ENCODE data around the gene LEPROT.
"Not testable (repeated sequence)": the region's sequence is repeated elsewhere in the genome, so short reads cannot be mapped to it uniquely, and the experiment has no call there.

LEPROT gene, protein sequence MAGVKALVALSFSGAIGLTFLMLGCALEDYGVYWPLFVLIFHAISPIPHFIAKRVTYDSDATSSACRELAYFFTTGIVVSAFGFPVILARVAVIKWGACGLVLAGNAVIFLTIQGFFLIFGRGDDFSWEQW

DNA sequence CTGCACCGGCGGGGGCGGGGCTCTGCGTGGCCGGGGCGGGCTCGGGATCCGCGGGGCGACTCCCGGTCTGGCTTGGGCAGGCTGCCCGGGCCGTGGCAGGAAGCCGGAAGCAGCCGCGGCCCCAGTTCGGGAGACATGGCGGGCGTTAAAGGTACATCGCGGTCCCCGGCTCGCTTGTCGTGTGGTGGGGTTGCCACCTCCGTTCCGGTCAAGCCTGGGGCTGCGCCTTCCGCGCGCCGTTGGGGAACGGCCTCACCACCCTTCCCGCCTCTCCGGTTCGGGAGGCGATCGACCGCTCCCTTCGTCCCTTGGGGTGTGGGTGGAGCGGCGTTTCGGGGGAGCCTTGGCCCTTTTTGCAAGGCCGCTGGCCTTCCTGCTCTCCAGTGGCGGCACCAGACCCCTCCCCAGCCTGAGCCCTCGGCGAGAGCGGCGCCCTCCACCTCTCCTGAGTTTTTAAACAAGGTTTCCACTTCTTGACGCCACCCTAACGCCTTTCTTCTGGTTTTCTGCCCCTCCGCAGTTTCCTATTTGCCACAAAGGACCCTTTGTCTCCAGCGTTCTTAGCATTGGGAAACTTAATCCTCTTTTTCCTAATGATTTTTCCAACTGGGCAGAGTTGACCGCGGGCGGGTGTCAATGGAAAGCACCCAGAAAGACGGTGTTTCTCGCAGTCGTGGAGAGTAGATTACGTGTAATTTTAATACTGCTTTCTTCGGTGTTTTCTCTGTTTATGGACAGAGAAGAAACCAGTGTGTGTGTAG lies at the start of gene LEPROT, which contains the start of gene LEPR:
Gene LEPROT (plus strand): TSS at position 79 of the 761 bp plus-strand sequence. CDS start 57 bp downstream, at position 136.
Gene LEPR (plus strand): TSS at position 79 of the 761 bp plus-strand sequence. CDS start 144,898 bp downstream, outside the sequence.
- peak; percentile 77 to 91 for DNase-seq

DNA sequence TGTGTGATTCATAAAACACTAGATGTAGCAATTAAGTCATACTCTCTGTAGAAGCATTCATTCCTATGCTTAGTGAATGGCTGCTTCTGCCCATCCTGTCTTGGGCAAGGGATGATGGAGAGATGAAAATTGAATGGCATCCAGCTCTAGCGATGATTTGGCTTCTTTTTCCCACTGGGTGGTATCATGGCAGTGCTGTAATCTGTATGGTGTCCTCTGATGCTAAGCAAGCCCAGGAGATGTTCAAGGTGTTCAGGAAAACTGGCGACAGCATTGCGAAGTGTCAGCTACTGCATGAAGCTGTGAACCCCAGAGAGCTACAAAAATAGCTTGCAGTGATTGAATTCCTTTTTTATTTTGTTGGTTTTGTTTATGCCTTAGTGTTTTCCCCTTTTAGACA lies 48.9 kb upstream of the LEPROT start:
- no peak for DNase-seq

DNA sequence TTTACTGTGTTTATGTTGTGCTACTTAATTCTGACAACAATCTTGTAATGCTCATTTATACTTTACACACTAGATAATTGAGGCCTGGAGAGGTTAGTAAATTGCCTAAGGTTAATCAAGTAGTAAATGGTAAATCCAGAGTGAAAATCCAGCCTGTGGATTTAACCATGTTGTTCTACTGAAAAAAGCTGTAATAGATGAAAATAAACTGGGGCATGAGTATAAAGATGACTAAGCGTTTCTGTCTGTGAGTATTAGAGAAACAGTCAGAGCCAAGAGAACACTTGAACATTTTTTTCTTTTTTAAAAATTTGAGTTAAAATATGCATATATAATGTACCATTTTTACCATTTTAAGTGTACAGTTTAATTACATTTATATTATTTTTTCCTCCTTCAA lies 47.9 kb upstream of the LEPROT start:
- DNase-seq, result no peak

DNA sequence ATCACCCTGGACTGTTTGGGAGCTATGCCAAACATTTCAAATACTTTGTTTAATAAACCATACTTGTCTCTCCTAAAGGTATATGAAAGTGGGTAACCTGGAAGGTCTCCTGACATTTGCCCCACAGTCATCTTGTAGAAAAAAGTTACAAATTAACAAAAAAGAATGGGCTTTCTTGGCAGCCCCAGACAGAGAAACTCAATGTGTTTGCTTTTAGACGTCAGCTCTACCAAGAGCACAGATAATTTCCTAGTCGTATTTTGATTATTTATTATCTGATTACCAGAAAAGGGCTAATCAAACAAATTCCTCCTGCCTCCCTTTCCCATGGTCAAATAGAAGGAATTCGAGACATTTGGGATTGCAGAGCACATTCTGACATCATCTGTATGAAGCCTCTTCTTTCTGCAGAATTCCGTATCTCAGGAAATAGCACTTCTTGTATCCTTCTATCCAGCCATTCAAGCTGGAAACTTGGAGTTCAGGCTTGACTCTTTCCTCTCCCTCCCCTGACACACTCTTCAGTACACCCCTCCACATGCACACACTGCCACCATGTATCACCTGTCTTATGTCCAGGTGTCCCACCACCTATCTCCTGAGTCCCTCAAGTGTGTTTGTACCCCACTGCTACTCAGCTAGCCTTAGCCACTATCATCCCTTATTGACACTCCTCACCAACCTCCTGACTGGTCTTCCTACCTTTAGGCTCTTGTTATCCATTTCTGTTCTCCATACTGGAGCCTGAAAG lies 42.8 kb upstream of the LEPROT start:
- DNase-seq, result no peak

DNA sequence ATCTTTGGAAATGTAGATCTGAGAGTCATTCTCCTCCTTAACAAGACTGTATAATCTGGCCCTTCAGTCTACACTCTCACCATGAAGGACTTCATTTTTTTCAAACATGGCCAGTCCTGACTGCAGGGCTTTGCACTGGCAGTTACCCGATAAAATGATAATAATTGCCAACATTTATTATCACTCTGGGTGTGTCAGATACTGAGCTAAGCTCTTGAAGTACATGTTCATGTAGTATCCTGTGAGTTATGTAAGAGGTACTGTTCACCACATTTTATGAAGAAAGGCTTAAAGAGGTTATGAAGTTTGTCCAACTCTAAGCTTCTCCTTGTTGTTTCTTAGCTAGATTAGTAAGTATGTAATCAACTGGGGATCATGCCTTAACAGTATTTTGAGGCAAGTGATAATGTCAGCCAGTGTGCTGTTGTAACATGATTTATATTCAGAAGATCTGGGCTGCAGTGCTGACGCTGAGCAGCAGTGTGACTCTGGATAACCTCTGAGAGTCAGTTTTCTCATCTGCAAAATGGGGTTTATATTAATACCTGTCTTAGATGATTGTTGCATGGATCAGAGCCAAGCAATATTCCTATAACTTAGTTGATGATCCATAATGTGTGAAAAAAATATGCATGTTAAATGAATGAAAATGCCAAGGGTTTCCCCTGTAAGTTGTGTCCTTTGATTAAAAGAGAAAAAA lies 42.1 kb upstream of the LEPROT start:
- no peak for DNase-seq

DNA sequence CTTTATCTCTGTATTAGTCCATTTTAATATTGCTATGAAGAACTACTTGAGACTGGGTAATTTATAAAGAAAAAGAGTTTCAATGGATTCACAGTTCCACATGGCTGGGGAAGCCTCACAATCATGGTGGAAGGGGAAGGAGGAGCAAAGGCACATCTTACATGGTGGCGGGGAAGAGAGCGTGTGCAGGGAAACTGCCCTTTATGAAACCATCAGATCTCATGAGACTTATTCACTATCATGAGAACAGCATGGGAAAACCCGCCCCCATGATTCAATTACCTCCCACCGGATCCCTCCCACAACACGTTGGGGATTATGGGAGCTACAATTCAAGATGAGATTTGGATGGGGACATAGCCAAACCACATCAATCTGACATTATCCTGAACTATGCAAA lies 36.0 kb upstream of the LEPROT start:
- DNase-seq, result not testable (repeated sequence)

DNA sequence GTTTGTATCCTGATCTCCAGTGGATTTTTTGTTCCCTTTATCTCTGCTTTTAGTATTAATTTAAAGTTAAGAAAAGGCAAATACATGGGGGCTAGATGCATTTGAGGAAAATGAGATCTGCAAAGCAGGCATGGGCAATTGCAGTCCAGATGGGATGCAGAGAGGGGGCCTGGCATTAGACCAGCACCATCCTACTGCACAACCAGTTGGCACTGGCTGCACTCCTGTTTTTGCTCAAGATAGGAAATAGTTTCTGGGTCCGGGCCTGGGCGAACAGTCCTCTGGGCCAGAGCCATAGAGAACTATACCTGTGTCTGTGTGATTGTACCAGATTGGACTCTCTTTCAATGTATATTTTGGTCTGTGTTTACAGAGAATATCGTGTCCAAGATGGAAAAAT lies 34.0 kb upstream of the LEPROT start:
- no peak for DNase-seq

DNA sequence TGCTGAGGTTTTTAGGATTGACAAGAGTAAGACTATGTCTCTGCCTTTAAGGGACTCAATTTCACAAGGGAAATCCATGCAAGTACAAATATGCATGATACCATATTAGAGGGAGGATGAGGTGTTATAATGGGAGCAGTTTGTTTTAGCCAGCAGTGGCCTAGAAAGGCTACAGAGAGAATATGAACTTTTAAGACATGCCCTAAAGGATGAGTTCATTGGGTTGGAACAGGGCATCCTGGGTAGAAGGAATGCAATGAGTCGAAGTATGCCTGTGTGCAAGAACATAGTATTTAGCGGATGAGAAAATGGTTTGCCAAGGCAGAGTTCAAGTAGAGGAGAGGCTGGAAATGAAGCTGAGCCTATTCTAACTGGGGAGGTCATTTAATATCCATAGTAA lies 32.6 kb upstream of the LEPROT start:
- DNase-seq, result no peak

DNA sequence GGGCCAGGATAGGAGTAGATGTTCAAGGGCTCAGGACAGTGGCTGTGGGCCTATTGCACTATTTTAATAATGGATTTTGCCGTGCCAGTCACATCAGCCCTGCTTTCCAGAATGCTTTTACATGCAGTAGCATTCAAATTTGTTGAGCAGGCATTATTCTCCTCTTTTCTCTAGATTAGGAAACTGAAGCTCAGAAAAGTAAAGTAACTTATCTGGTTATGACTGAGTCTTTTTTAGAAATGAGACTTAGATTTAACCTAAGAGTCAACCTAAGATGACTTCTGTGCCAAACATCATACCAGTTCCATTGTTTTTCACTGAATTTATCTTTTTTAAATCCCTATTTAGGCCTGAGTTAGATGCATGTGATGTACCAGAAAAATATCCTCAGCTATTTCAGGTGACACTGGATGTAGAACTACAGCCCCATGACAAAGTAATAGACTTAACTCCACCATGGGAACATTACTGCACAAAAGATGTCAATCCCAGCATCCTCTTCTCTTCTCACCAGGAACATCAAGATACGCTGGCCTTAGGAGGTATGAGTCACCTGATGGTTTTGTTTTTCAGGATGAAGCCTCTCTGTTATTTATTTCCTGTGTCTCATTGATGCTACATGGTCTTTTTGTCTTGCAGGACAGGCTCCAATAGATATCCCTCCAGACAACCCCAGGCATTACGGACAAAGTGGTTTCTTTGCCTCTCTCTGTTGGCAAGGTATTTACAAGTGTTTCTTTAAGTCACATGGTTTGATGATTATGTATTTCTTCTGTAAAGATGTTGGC lies 31.4 kb upstream of the LEPROT start:
- no peak for DNase-seq

DNA sequence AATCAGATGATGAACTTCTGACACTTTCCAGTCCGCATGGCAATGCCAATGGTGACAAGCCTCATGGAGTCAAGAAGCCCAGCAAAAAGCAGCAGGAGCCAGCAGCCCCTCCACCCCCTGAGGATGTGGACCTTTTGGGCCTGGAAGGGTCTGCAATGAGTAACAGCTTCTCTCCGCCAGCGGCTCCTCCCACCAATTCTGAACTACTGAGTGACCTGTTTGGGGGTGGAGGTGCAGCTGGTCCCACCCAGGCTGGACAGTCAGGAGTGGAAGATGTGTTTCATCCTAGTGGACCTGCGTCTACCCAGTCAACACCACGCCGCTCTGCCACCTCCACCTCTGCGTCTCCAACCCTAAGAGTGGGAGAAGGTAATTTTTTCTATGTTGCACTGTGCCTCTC lies 28.0 kb upstream of the LEPROT start:
- DNase-seq, result no peak

DNA sequence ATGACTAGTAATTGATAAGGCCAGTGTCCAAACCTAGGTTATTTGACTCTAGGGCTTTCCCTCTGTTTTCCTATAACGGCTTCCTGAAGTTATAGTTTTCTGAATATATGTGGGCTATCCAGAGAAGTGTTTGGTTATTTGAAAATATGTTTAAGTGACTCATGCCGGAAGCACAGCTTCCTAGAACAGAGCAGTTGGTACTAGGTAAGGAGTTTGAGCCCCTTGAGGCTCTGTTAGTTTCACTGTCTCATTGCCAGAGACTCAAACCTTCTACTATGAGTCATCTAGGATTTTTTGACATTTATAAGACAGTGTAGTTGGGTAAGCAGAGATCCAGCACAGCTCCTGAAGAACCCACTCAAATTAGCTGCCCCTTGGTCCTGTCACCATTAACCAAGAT lies 27.1 kb upstream of the LEPROT start:
- no peak for DNase-seq

DNA sequence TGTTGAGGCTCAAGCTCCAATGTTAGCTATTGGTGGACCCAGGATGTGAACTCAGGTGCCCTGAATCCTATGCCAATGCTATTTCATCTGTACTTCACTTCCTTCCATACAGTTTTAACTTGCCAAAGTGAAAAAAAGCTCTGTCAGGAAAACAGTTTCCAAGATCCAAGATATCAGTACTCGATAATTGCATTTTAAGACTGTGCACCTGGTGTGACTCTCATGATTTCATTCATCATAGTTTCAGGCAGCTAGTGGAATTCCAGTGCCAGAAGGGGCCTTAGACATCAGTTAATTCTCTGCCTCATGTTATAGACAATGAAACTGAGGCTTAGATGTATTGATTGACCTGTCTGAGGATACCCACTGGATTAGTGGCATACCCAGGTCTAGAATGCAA lies 26.5 kb upstream of the LEPROT start:
- no peak for DNase-seq

DNA sequence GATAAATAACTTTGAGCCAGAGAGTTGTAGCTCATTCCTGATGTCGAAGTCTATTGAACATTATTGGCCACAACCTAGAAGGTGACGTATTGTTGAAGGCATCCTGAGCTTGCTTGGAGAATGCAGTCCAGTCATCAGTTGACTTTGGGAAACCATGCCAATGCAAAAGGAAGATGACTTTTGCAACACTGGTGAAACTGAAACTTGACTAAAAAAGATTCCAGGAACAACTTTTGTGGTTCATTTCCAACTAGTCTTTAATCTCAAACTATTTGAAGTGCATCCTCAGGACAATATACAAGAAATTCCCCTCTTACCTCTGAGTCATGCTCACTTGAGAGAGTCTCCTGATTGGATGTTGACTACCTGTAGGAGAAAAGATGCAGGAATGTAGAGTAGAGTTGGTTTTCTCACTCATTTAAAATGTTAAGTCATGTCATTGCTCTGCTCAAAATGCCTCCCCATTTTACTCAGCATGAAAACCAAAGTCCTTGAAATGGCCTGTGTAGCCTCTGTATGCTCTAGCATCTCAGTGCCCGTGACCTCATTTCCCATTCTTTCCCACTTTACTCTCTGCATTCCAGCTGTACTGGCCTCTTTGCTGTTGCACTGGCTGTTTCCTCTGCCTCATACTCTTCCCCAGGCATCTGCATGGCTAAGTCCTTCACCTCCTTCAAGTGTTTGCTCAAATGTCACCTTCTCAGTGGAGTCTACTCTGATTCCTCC lies 24.4 kb upstream of the LEPROT start:
- no peak for DNase-seq

DNA sequence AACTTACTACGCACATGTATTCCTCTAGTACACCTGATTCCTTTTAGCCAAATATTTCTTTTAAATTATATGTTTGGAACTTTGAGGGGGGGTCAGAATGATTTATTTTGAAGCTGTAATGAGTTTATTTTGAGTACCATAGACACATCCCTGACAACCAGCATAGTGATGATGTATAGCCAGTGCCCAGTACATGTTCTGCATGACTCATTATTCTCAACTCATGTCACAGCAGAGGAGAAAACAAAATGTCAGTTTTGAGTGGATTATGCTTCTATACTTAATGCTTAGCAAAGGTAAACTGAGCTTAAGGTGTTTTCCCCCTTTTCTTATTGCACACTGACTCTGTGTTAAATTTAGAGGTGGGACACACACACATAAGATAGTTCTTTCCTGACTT lies 22.4 kb upstream of the LEPROT start:
- no peak for DNase-seq

DNA sequence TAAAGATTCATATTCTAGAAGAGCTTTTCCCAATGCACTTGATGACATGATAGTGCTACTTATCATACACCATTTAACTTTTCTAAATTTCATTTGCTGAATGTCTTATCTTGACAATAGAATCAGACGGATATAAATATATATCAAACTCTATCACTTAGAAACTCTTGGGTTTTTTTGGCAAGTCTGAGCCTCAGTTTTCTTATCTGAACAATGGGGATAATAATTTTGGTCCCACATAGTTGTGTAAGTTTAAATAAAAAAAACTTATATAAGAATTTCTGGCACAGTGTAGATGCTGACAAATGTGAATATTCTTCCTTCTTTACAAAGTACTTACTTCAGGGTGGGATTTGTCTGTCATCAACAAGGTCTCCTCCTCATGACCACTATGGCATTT lies 21.5 kb upstream of the LEPROT start:
- DNase-seq, result no peak

DNA sequence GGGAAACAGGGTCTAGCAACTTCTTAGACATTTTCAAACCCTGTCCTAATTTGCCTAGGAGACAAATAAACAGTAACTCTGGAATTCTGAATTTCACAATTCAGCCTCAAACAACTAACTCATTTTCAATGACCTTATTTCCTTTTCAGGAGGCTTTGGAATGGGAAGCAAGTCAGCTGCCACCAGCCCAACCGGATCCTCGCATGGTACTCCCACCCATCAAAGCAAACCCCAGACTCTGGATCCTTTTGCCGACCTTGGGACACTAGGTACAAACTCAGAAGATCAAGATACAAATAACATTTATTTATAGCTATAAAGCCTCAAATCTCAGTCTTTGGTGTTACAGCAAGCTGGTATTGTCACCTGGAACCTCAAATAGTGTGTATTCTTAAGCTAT lies 18.9 kb upstream of the LEPROT start:
- DNase-seq, result no peak

DNA sequence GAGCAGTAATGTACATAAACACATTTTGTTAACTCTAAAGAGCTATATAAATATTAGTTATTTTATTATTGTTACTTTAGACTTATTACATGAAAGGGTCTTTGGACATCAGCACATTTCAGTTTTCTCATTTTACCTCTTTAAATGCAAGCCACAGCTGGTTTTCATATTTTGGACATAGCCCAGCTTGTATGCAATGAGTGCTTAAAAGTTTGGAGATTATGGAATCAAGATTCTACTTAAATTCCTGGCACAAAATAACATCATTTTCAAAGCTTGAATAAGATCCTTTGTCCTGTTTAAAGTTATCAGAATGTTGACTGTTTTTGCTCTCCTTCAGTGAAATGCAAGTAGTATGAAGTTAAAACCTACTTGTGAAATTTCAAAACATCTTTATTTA lies 15.5 kb upstream of the LEPROT start:
- DNase-seq, result no peak

DNA sequence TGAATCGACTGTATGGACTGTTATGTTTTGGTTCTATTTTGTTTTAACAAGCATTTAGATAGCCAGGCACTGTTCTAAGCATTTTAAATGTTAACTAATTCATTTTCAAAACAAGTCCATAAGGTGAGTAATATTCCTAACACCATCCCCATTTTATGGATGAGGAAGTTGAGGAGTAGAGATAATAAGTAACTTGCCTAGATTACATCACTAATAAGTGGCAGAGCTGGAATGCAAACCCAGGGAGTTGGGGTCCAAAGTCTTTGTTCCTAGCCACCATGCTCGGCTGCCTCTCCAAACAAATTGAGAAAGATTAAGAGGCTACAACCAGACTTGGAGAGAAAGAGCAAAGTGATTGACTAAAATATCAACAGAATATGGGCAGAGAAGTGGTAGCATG lies 12.6 kb upstream of the LEPROT start:
- DNase-seq, result no peak

DNA sequence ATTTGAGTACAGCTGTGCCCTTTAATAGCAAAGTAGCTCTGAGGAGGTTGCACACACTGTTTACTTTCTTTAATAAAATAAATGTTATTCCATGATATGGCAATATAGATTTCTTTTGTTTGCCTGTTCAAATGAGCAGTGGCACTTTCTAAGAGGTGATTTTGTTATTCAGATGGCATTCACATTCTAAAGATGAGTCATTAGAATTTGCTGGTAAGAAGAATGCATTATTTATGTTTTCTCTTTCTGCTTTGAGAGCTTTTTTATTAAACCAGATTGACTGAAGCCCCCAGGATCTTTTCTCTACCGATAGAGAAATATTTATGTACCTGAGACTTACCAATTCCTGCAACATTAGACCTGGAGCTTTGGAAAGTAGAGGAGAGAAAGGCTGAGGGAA lies 11.2 kb upstream of the LEPROT start:
- no peak for DNase-seq

DNA sequence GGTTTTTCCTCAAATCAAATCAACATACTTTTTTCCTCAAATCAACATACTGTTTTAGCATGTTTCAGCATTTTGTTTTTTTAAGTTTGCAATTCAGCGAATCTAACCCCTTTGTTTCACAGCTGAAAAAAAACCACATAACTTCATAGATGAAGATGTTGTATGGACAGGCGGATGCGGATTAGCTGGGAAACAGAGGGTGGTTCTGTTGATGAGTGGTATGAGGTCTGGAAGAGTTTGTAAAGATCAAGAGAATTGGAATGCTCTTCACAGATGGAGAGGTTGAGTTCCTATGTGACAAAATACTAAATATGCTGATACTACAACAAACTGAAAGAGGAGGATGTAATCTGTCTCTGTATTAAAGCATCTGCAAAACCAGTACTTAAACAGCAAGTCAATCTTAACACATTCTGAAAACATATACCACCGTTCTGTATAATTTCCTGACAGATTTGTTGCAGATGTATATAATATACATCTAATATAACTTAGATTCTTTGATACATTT lies 10.6 kb upstream of the LEPROT start:
- DNase-seq, result no peak

DNA sequence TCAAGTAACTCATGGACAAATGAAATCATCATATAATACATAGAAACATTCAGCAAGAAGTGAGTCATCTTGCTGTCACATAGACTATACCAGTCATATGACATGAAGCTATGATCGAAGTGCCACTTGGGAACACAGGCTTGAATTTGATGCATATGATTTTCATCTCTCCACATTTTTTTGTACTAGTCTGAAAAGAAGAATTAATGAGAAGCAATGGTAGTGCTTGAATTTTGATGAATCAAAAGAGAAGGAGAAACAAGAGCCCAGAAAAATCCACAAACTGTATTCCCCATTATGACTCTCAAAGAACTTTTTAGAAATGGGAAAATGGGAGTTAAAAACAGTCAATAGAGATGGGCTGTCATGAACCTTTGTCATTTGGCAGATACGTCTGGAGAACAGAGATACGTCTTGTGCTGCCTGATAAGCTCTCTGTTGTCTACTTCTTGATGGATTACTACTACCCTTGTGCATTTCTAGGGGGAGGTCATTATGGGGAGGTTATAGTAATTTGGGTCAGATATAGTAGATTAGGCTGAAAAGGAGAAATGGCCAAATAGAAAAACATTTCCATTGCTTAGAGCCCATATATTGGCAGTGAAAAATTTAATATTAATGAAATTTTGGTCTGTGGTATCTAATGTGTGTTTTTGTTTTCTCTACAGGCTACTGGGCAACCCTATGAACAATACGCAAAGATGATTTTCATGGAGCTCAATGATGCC lies 8.0 kb upstream of the LEPROT start:
- no peak for DNase-seq

All from NCI-H526 (cell line).